ENCODE data around the gene ADAMTS15. TPM values are rescaled to one million over a fixed set of nuclear protein-coding genes. Genes with fewer than 3 reads are reported as not detected.

The ADAMTS15 gene
- total RNA-seq, 4 donors from 2014 or later = 1.6 to 8.2 (median 2.4) TPM

- DNase-seq = no peak
- in situ Hi-C loops (cut with MboI; ENCODE audit: low pct_ligation_motif_present in 1 of 4, low pct_unique_long_range_greater_than_20kb in 1 of 4, low sequenced_read_pairs in 3 of 4) (no loop called here), intact Hi-C loops (cut with DNase I; ENCODE audit: low total_unique reads) (no loop called here)
- Histone ChIP-seq H3K4me1 (peaks cover 0 to 14% (median 7%) of the 10 kb centered on the region in 4 donors), H3K9me3 (no peaks in the 10 kb centered on the region), H3K36me3 (no peaks in the 10 kb centered on the region), H3K27me3 (no peaks in the 10 kb centered on the region), H3K4me3 (no peak overlapping the region), H3K27ac (no peak overlapping the region)
- WGBS, 2 donors (ENCODE audit: low coverage in 1 of 2) = 78% methylated on average over 7 of the region's 7 CpGs; no CpG with 5 or more reads in 1 of the 2 donors
- TF ChIP-seq EP300 (IDR thresholded peaks at IDR 0.05; ENCODE audit: low read depth) (no peak), POLR2A (IDR thresholded peaks at IDR 0.05) (no peak), CTCF (IDR thresholded peaks at IDR 0.05) (no peak), POLR2AphosphoS5 (IDR thresholded peaks at IDR 0.05) (no peak)
These were observed 71.8 kb downstream of the ADAMTS15 start for GRCh38 chr11:130520271-130520671.

GRCh38 chr11:130522284-130522961, 74.0 kb downstream of the ADAMTS15 start:
- intact Hi-C loops (cut with DNase I; ENCODE audit: low total_unique reads) = no loop called here
- Histone ChIP-seq H3K36me3 (no peaks in the 10 kb centered on the region), H3K4me1 (peaks cover 0 to 14% (median 7%) of the 10 kb centered on the region in 4 donors), H3K27ac (peak overlapping the region; percentile 64 to 81 (median 72)), H3K4me3 (no peak overlapping the region), H3K9me3 (no peaks in the 10 kb centered on the region), H3K27me3 (no peaks in the 10 kb centered on the region)
- in situ Hi-C loops (cut with MboI; ENCODE audit: low pct_ligation_motif_present in 1 of 4, low pct_unique_long_range_greater_than_20kb in 1 of 4, low sequenced_read_pairs in 3 of 4) = no loop called here
- DNase-seq = peak; percentile 76
- WGBS, 2 donors (ENCODE audit: low coverage in 1 of 2) = 55 to 83% methylated on average over 1 to 9 of the region's 9 CpGs
- TF ChIP-seq POLR2AphosphoS5 (IDR thresholded peaks at IDR 0.05) (peak; percentile 48 to 61 (median 58)), EP300 (IDR thresholded peaks at IDR 0.05; ENCODE audit: low read depth) (peak; percentile 77), CTCF (IDR thresholded peaks at IDR 0.05) (no peak)

- Histone ChIP-seq H3K4me1 (peaks cover 0 to 14% (median 7%) of the 10 kb centered on the region in 4 donors), H3K9me3 (no peaks in the 10 kb centered on the region), H3K27me3 (no peaks in the 10 kb centered on the region), H3K27ac (peak overlapping the region; percentile 64 to 81 (median 72)), H3K36me3 (no peaks in the 10 kb centered on the region), H3K4me3 (no peak overlapping the region)
- no peak for TF ChIP-seq EP300 (IDR thresholded peaks at IDR 0.05; ENCODE audit: low read depth)
- in situ Hi-C loops (cut with MboI; ENCODE audit: low pct_ligation_motif_present in 1 of 4, low pct_unique_long_range_greater_than_20kb in 1 of 4, low sequenced_read_pairs in 3 of 4) (no loop called here), intact Hi-C loops (cut with DNase I; ENCODE audit: low total_unique reads) (no loop called here)
- no peak for DNase-seq
- 87% methylated on average over 2 of the region's 2 CpGs; no CpG with 5 or more reads in 1 of the 2 donors for WGBS, 2 donors (ENCODE audit: low coverage in 1 of 2)
These were observed 74.7 kb downstream of the ADAMTS15 start for GRCh38 chr11:130523166-130523565.

- in situ Hi-C loops (cut with MboI; ENCODE audit: low pct_ligation_motif_present in 1 of 4, low pct_unique_long_range_greater_than_20kb in 1 of 4, low sequenced_read_pairs in 3 of 4) = no loop called here
- Histone ChIP-seq H3K4me3 (no peak overlapping the region), H3K4me1 (peaks cover 0 to 14% (median 7%) of the 10 kb centered on the region in 4 donors), H3K9me3 (no peaks in the 10 kb centered on the region), H3K27me3 (no peaks in the 10 kb centered on the region), H3K36me3 (no peaks in the 10 kb centered on the region), H3K27ac (peak overlapping the region; percentile 64 to 81 (median 72))
- intact Hi-C loops (cut with DNase I; ENCODE audit: low total_unique reads) = no loop called here
- DNase-seq = no peak
- WGBS, 2 donors (ENCODE audit: low coverage in 1 of 2) = 80 to 81% methylated on average over 3 to 8 of the region's 10 CpGs
- TF ChIP-seq EP300 (IDR thresholded peaks at IDR 0.05; ENCODE audit: low read depth) (no peak), POLR2A (IDR thresholded peaks at IDR 0.05) (no peak), POLR2AphosphoS5 (IDR thresholded peaks at IDR 0.05) (no peak), CTCF (IDR thresholded peaks at IDR 0.05) (no peak)
These were observed 75.2 kb downstream of the ADAMTS15 start for GRCh38 chr11:130523609-130524008.
